Activated CD8-positive, alpha-beta memory T cell treated with anti-CD3 and anti-CD28 coated beads for 1 hour (primary cell): ENCODE measurements around the gene ZDHHC6.
"Not testable (repeated sequence)": the region's sequence is repeated elsewhere in the genome, so short reads cannot be mapped to it uniquely, and the experiment has no call there.

Experiments
- DNase-seq, 2 donors: peaks; one replicate each; pipeline ENCODE4 v3.0.0-alpha.2; 2020; ENCODE audit warnings: low read depth in 1 of 2; ENCODE audit errors: extremely low read depth in 1 of 2

ZDHHC6 gene, protein sequence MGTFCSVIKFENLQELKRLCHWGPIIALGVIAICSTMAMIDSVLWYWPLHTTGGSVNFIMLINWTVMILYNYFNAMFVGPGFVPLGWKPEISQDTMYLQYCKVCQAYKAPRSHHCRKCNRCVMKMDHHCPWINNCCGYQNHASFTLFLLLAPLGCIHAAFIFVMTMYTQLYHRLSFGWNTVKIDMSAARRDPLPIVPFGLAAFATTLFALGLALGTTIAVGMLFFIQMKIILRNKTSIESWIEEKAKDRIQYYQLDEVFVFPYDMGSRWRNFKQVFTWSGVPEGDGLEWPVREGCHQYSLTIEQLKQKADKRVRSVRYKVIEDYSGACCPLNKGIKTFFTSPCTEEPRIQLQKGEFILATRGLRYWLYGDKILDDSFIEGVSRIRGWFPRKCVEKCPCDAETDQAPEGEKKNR

DNA sequence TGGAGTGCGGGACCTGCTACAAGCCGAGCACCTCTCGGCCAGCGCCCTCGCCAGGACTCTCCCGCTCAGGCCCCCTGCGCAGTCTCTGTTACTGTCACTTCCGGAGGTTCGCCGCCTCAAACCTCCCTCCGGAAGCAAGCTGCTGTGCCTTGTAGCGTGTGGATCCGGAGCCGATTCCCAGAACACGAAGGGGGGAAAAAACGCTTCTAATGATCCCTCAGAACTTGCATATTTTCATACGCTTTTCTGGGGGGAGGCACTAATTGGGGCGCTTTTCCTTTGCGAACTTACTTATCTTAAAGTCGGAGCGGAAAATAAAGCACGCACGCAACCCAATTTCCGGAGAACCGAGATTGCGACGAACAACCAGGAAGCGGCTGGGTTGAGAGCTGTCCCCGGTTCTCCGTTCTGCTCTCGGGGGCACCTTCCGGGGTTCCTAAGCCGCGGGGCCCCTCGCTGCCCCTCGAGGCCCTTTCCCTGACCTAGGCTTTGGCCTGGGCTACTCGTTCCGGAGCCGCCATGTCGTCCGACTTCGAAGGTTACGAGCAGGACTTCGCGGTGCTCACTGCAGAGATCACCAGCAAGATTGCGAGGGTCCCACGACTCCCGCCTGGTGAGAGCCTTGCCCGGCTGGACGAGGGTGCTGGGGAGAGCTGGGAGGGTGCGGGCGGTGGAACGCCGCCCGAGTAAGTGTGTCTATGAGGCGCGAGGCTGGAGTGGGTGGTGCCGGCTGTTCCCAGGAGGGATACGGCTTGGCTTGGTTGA lies at the start of gene ZDHHC6, which contains the start of gene VTI1A:
TSS of gene ZDHHC6 (minus strand) at position 60 of the 765 bp plus-strand sequence. CDS start 1,478 bp downstream, outside the sequence.
TSS of gene VTI1A (plus strand) at position 361 of the 765 bp plus-strand sequence. CDS start at position 520, 159 bp downstream.
- DNase-seq, result peak; percentile 45 to 76

DNA sequence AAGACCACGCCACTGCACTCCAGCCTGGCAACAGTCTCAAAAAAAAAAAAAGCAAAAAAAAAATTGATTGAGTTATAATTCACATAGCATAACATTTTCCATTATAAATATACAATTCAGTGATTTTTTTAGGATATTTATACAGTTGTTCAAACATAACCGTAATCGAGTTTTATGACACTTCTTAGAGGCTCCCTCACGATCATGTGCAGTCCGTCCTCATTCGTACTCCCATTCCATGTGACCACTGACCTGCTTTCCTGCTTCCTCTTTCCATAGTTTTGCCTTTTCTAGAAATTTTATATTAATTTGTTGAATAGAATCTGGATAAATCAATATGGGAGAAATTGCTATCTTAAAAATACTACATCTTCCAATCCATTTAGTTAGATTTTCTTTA lies 46.0 kb upstream of the ZDHHC6 start:
- DNase-seq, result no peak

DNA sequence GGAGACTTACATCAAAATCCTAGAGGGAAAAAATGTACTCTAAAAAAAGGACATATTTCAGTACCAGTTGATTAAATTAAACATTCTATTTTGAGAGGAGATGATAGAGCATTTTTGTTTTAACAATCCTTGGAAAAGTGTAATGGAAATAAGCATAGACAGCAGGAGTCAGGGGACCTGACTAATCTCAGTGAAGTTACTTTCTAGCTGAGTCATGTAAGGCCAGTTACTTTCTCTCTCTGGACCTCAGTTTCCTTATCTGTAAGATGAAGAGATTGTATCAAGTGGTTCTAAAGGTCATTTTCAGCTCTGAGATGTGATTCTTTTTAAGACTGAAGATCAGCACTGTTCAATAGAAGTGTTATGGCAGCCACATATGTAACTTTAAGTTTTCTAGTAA lies 44.4 kb upstream of the ZDHHC6 start:
- DNase-seq, result no peak

DNA sequence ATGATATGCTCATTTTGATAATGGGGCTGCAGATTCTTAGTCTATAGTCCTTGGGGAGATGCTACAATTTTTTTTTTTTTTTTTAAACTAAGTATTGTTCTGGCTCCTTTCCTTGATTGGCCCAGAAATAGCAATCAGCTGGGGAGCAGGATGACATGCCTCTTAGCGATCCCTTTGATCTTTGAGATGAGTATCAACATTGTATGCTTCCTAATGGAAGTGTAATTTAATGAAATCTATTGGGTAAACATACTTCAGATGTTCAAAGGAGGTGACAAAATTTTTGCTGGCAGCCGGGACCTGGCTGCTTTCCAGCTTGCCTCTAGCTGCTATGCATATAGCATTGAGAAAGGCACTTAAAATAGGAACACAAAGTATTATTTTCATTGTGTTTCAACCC lies 43.8 kb upstream of the ZDHHC6 start:
- no peak for DNase-seq

DNA sequence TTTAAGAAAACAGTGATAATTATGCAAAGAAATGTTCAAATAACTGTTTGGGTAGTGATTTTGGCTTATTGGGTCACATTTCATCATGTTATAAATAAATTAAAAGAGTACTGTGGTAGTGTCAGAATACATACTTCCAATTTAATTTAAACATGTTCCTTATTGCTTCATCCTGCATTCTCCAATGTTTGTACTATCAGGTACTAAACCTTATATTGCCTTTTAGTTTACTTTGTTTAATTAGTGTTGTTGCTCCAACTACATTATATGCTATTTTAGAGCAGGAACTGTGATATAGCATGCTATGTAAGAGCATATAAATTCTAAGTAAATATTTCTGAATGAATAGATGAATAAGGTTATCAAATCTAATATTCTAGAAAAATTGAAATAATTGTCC lies 41.2 kb upstream of the ZDHHC6 start:
- DNase-seq, result no peak

DNA sequence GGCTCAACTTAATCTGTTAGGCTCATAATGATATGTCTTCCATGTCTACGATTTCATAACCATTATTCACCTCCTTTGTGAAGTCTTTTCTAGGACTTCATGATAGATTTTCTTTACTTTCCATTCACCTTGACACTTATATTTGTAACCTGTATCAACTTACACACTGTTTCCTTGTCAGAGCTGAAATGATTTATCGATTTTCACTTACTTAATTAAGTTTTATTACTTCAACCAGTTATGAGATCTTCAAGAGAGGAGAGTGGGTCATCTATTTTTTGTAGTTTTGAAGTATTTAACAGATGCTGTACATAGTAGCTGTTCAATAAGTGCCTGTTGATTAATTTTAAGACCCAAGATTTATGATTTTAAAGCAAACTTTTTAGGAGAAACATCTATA lies 37.7 kb upstream of the ZDHHC6 start:
- DNase-seq, result no peak

DNA sequence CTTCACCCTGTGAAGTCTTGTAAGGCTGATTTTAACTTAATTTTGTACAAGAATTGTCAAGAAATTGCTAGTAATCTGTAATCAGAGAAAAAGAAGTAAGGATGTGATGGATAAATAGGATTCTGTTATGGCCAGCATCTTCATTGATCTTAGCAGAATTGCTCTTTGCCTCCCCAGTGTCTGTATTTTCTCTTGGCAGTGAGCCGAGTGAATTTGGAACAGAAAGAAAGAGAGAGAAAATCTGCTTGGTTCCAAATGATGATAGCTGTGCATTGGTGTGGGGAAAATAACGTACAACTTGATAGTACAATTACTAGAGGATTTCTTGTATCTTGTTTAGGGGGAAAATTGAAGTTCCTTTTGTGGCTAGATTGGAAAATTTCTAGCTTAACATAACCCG lies 34.9 kb upstream of the ZDHHC6 start:
- DNase-seq, result no peak

DNA sequence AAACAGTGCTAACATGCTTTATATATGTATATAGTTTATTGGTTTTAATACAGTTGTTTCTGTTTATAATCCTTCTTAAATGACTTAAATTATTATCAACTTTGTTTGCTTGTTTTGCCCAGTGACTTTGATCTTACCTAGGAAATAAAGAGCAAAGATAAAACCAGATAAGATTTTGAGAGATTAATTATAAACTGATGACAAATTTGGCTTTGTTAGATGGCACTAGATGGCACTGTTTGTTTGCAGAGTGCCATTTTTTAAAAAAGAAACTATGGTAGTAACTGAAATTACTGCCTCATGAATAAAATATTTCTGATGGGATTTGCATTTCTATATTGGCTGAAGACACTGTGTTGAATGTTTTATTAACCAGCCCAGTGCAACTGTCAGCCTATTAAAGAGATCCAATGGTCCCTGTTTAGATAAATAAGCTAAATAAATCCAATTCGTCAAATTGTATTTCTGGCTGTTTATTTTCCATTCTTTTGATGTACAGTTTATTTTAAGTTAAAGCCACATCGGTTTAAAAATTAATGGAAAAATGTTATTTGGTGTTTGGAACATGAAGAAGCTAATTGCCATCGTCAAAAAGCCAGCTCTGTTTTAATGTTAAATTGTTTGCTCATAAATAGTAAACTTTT lies 29.0 kb upstream of the ZDHHC6 start:
- DNase-seq, result no peak

DNA sequence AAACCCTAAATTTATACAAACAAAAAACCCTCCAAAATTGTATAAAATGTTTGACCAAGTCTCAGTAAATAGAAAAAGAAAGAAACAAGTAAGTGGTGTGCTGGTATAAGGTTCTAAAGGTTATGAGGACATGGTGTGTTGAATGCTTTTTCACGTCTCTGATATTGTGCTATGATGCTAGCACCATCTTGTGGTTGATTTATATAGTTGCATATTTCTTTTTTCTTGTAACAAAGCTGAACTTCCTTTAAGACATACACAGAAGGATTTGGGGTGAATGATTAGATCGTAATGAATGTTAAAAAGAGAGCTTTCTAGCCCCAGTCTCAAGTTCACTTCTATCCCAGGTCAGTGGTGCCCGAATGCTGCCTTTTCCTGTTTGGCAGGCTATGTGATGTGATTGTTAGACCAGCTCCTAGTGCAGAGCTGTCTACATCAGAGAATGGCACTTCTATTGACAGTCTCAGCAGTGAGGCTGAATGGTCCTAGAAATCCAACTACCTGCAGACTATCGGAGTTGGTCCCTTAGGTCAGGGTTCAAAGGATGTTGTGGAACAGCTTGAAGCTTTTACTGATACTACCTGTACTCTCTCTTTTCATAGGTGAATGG lies 25.3 kb upstream of the ZDHHC6 start:
- no peak for DNase-seq

DNA sequence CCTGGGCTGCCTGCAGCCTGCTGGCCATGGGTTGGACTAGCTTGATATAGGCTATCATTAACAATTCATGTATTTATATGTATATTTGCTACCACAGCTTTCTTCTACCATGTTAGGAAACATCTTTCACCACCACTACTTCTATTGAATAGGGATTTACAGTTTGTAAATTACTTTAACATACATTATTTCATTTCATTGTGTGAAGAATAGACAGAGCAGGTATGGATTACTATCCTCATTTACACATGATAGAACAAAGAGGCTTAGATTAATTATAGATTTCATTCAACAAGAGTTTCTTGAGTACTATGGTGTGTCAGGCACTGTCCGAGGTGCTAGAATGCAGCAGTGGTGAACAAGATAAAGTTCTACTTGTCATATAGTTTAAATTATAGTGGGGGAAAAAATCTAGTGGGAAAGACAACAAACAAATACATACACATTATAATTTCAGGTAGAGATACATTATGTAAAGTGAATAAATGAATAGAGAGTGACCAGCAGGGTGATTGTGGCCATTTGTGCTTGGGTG lies 20.9 kb upstream of the ZDHHC6 start:
- no peak for DNase-seq

DNA sequence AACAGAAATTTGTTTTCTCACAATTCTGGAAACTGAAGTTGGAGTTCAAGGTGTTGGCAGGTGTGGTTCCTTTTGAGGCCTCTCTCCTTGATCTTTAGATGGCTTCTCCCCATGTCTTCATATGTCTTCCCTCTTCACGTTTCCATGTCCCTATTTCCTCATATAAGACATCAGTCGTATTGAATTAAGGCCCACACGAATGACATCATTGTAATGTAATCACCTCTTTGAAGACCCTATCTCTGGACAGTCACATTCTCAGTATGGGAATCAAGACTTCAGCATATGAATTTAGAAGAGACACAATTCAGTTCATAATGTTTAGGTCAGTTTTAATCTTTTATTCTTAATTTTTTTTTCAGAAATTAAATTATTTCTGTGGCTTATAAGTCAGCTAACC lies 20.1 kb upstream of the ZDHHC6 start:
- DNase-seq, result no peak

DNA sequence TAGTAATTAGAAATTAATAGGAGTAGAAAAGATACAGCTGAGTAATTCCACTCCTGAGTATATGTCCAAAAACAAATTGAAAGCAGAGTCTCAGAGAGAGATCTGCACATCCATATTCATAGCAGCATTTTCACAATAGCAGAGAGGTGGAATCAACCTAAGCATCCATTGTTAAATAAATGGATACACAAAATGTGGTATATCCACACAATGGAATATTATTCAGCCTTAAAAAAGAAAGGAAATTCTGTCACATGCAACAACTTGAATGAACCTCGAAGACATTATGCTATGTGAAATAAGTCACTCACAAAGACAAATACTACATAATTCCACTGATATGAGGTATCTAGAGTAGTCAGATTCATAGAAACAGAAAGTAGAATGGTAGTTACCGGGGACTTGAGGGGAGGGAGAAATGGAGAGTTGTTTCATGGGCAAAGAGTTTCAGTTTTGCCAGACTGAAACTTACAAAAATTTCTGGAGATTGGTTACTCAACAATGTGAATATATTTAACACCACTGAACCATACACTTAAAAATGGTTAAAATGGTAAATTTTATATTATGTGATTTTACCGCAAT lies 18.7 kb upstream of the ZDHHC6 start:
- no peak for DNase-seq

DNA sequence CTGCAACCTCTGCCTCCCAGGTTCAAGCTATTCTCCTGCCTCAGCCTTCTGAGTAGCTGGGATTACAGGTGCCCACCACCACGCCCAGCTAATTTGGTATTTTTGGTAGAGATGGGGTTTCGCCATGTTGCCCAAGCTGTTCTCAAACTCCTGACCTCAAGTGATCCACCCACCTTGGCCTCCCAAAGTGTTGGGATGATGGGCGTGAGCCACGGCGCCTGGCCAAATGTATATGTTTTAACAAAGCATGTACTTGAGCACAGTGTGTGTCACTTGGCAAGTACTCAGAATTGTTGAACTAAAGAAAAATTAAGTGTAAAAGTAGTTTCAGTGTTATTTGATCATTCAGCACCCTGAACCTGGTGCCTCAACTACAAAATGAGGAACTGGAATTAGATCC lies 17.4 kb upstream of the ZDHHC6 start:
- not testable (repeated sequence) for DNase-seq

DNA sequence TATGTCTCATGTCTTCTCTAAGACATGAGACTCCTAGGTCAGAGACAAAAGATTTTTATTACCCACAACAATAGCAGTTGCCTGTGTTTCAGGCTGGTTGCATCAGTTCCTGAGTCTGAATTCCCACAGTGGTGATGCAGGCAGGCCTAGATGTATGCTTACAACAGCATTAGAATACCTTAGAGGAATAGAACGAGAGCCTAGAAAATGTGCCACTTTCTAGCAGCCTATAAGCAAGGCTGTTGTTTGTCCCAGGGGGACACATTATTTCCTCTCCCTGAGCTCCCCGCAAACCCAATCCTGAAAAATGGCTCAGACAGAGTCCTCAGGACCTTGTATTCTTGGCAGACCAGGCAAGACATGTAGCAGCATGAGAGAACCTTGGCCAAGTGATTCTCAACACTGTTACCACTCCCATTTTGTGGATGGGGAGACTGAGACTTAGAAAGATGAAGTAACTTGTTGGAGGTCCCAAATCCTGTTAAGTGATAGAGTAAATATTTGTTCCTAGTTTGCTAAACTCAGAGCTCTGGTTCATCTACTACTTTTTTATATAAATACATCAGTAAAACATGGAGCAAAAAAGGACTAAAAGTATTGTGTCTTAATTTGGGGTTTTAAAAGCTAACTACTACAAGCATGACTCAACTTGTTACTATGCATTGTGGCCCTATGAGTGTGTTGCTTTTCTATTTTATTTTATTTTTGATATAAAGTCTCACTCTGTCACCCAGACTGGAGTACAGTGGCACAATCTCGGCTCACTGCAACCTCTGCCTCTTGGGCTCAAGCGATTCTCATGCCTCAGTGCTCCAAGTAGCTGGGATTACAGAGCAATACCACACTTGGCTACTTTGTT lies 14.5 kb upstream of the ZDHHC6 start:
- DNase-seq, result no peak

DNA sequence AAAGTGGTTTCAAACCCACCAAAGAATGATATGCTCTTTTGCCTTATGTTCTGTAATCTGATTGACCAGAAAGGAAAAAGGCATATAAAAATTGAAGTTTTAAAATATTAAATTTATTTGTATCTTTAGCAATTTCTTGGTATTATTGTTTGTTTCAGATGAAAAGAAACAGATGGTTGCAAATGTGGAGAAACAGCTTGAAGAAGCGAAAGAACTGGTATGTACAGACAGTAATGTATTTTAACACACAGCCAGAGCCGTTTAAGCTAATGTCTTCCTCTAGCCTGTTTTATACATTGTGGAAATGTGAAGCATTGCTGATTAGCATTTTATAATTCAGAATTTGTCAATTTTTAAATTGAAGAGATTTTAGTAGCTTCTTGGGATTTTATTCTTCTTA lies 13.7 kb upstream of the ZDHHC6 start:
- DNase-seq, result no peak

DNA sequence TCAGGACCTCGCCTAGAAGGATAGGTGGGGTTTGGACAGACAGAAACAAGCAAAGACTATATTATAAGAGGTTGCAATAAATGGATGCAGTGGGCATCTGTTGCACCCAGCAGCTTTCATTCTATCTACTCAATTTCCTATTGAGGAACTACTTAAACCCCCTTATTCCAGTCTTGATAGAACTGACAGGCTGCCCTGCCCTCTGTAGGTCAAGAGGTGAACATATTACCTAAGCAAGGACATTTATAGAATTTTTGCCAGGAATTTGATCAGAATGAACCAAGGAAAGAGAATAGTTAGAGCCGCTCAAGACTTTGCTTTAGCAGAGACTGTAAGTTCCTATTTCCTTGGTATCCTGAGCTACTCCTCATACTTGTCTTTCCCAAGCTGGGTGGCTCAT lies 9.8 kb upstream of the ZDHHC6 start:
- no peak for DNase-seq

DNA sequence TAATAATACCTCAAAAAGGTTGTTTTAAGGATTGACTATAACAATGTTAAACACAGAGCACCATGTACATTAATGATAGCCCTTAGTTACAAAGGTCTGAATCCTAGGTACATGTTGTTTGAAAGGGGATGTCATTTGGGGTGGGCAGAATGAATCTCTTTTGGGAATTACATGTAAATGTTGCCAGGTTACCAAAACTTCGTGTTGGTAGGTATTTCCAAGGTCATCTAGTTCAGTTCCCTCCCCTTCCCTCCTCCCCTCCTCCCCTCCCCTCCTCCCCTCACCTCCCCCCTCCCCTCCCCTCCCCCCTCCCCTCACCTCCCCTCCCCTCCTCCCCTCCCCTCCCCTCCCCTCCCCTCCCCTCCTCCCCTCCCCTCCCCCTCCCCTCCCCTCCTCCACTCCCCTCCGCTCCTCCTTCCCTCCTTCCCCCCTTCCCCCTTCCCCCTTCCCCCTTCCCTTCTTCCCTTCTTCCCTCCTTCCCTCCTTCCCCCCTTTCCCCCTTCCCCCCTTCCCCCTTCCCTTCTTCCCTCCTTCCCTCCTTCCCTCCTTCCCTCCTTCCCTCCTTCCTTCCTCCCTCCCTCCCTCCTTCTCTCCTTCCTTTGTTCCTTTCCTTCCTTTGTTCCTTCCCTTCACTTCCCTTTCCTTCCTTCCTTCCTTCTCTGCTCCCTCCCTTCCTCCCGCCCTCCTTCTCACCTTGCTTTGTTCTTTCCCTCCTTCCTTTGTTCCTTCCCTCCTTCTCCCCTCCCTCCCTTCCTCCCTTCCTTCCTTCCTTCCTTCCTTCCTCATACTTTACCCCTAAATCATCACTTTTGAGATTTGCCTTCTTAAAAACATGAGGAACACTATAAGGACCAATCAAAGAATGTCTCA lies 8.4 kb upstream of the ZDHHC6 start:
- DNase-seq, result no peak

DNA sequence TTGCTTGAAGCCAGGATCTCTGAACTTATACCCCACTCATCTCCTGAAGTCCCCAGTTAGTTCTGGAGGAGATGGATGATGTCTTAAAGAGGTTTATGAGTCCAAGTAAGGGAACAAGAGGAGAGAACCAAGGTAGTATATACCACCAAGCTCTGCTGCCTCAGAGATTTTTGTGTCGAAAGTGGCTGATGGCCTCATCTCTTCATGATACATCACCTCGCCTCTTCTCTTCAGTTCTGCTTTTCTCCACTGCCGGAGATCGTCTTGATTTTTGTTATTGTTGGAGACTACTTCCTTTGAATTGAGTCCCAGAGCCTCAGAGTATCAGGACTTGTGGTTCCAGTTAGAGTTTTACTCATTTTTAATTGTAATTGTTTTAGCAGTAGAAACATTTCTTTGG lies 2.2 kb upstream of the ZDHHC6 start:
- DNase-seq, result no peak

DNA sequence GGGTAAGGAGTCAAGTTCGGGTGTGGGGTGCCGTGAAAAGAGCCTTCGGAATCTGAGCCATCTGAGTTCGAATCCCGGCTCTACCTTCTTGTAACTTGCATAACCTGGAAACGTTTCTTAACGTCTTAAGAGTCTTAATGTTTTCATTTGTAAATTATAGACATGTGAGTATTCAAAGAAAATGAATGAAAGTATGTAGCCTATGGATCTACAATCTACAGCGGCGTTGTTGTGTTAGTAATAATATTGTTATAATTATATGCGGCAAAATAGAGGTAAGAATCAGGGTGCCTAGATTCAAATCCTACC lies 860 bp upstream of the ZDHHC6 start:
- no peak for DNase-seq
